Measurements from ENCODE around the gene PHACTR3.

PHACTR3 gene

GRCh38 chr20:59832406-59833363 is 228.3 kb downstream of the PHACTR3 start:
- TF ChIP-seq RAD21 (IDR thresholded peaks at IDR 0.05; ENCODE audit: low read depth) (no peak), CEBPB (IDR thresholded peaks at IDR 0.05) (no peak), TAF1 (IDR thresholded peaks at IDR 0.05; ENCODE audit: low read depth) (no peak), EP300 (IDR thresholded peaks at IDR 0.05; ENCODE audit: borderline replicate concordance) (no peak), USF1 (IDR thresholded peaks at IDR 0.05) (no peak), CREB1 (IDR thresholded peaks at IDR 0.05; ENCODE audit: low read depth) (no peak), TCF12 (IDR thresholded peaks at IDR 0.05; ENCODE audit: low read depth) (no peak), YY1 (IDR thresholded peaks at IDR 0.05; ENCODE audit: low read depth) (no peak)

- no peak for TF ChIP-seq CREB1 (IDR thresholded peaks at IDR 0.05; ENCODE audit: low read depth)
- no peak for TF ChIP-seq TAF1 (IDR thresholded peaks at IDR 0.05; ENCODE audit: low read depth)
- TF ChIP-seq CEBPB (IDR thresholded peaks at IDR 0.05): no peak
- no peak for TF ChIP-seq REST (IDR thresholded peaks at IDR 0.05; ENCODE audit: low read depth)
- no peak for TF ChIP-seq EP300 (IDR thresholded peaks at IDR 0.05; ENCODE audit: borderline replicate concordance)
- TF ChIP-seq TEAD4 (IDR thresholded peaks at IDR 0.05): no peak
- TF ChIP-seq TCF12 (IDR thresholded peaks at IDR 0.05; ENCODE audit: low read depth): no peak
- no peak for TF ChIP-seq MAX (IDR thresholded peaks at IDR 0.05)
Observed at GRCh38 chr20:59835057-59835447, 230.7 kb downstream of the PHACTR3 start.

GRCh38 chr20:59835448-59836395 is 231.4 kb downstream of the PHACTR3 start:
- TF ChIP-seq YY1 (IDR thresholded peaks at IDR 0.05; ENCODE audit: low read depth): no peak
- TF ChIP-seq RAD21 (IDR thresholded peaks at IDR 0.05; ENCODE audit: low read depth): no peak
- TF ChIP-seq TCF12 (IDR thresholded peaks at IDR 0.05; ENCODE audit: low read depth): no peak
- no peak for TF ChIP-seq MAX (IDR thresholded peaks at IDR 0.05)
- TF ChIP-seq CEBPB (IDR thresholded peaks at IDR 0.05): no peak
- no peak for TF ChIP-seq NFIC (IDR thresholded peaks at IDR 0.05)
- TF ChIP-seq ZBTB7A (IDR thresholded peaks at IDR 0.05; ENCODE audit: low read depth): no peak
- TF ChIP-seq TEAD4 (IDR thresholded peaks at IDR 0.05): no peak
- TF ChIP-seq USF1 (IDR thresholded peaks at IDR 0.05): no peak
- TF ChIP-seq FOXM1 (IDR thresholded peaks at IDR 0.05; ENCODE audit: borderline replicate concordance, low read depth): no peak

GRCh38 chr20:59836767-59837166 is 232.4 kb downstream of the PHACTR3 start:
- TF ChIP-seq FOXM1 (IDR thresholded peaks at IDR 0.05; ENCODE audit: borderline replicate concordance, low read depth): no peak
- TF ChIP-seq YY1 (IDR thresholded peaks at IDR 0.05; ENCODE audit: low read depth): no peak
- no peak for TF ChIP-seq USF1 (IDR thresholded peaks at IDR 0.05)
- no peak for TF ChIP-seq TAF1 (IDR thresholded peaks at IDR 0.05; ENCODE audit: low read depth)
- no peak for TF ChIP-seq TEAD4 (IDR thresholded peaks at IDR 0.05)
- no peak for TF ChIP-seq TCF12 (IDR thresholded peaks at IDR 0.05; ENCODE audit: low read depth)
- no peak for TF ChIP-seq MAX (IDR thresholded peaks at IDR 0.05)
- no peak for TF ChIP-seq RAD21 (IDR thresholded peaks at IDR 0.05; ENCODE audit: low read depth)
- TF ChIP-seq EGR1 (IDR thresholded peaks at IDR 0.05): no peak
- TF ChIP-seq CEBPB (IDR thresholded peaks at IDR 0.05): no peak
- no peak for TF ChIP-seq NFIC (IDR thresholded peaks at IDR 0.05)

- no peak for TF ChIP-seq TCF12 (IDR thresholded peaks at IDR 0.05; ENCODE audit: low read depth)
- TF ChIP-seq NFIC (IDR thresholded peaks at IDR 0.05): no peak
- no peak for TF ChIP-seq EGR1 (IDR thresholded peaks at IDR 0.05)
- no peak for TF ChIP-seq RAD21 (IDR thresholded peaks at IDR 0.05; ENCODE audit: low read depth)
- TF ChIP-seq YY1 (IDR thresholded peaks at IDR 0.05; ENCODE audit: low read depth): no peak
- no peak for TF ChIP-seq MAX (IDR thresholded peaks at IDR 0.05)
- no peak for TF ChIP-seq TEAD4 (IDR thresholded peaks at IDR 0.05)
- TF ChIP-seq USF1 (IDR thresholded peaks at IDR 0.05): no peak
- TF ChIP-seq CREB1 (IDR thresholded peaks at IDR 0.05; ENCODE audit: low read depth): no peak
- TF ChIP-seq TAF1 (IDR thresholded peaks at IDR 0.05; ENCODE audit: low read depth): no peak
- no peak for TF ChIP-seq REST (IDR thresholded peaks at IDR 0.05; ENCODE audit: low read depth)
- no peak for TF ChIP-seq FOXM1 (IDR thresholded peaks at IDR 0.05; ENCODE audit: borderline replicate concordance, low read depth)
- no peak for TF ChIP-seq EP300 (IDR thresholded peaks at IDR 0.05; ENCODE audit: borderline replicate concordance)
- TF ChIP-seq CEBPB (IDR thresholded peaks at IDR 0.05): no peak
- TF ChIP-seq ZBTB7A (IDR thresholded peaks at IDR 0.05; ENCODE audit: low read depth): no peak
Observed at GRCh38 chr20:59837623-59838394, 233.5 kb downstream of the PHACTR3 start.

Measured in Ishikawa (cell line).